SK-N-SH treated with all-trans-retinoic acid at 6 μM for 48 hours (cell line): ENCODE results near the gene RHBDL2.

Experiments
- GLIS3 ChIP-seq: fragments of 250-450 bp; sonication (Bioruptor Pico); IDR thresholded peaks from 2 replicates; pipeline ENCODE4 v1.5.0; 2020; ENCODE audit warnings: mild to moderate bottlenecking, moderate library complexity
- OSR1 ChIP-seq: fragments of 250-450 bp; sonication (Bioruptor Pico); IDR thresholded peaks from 2 replicates; pipeline ENCODE4 v1.8.0; 2022; ENCODE audit warnings: moderate library complexity, mild to moderate bottlenecking, inconsistent platforms
- TCF4 ChIP-seq: fragments of 250-450 bp; sonication (Bioruptor Pico); IDR thresholded peaks from 2 replicates; pipeline ENCODE4 v1.8.0; 2021; ENCODE audit warnings: mild to moderate bottlenecking, moderate library complexity, borderline replicate concordance
- ZC3H10 ChIP-seq: fragments of 250-450 bp; sonication (Bioruptor Pico); IDR thresholded peaks from 2 replicates; pipeline ENCODE4 v1.5.1; 2021; ENCODE audit warnings: mild to moderate bottlenecking, moderate library complexity
- ZFP3 ChIP-seq: fragments of 250-450 bp; sonication (Bioruptor Pico); IDR thresholded peaks from 2 replicates; pipeline ENCODE4 v1.5.0; 2020; ENCODE audit warnings: mild to moderate bottlenecking, moderate library complexity
- ZFP30 ChIP-seq: fragments of 450-650 bp; formaldehyde crosslinking; IDR thresholded peaks from 2 replicates; pipeline ENCODE4 v1.5.0; 2022; ENCODE audit warnings: mild to moderate bottlenecking, moderate library complexity
- ZNF70 ChIP-seq: fragments of 450-650 bp; formaldehyde crosslinking; IDR thresholded peaks from 2 replicates; pipeline ENCODE4 v1.5.0; 2020; ENCODE audit warnings: mild to moderate bottlenecking, moderate library complexity
- TF ChIP-seq, protein P1 (sequence below): fragments of 250-450 bp; sonication (Bioruptor Pico); IDR thresholded peaks from 2 replicates; pipeline ENCODE4 v1.8.0; 2020; ENCODE audit warnings: mild to moderate bottlenecking, moderate library complexity, borderline replicate concordance

DNA sequence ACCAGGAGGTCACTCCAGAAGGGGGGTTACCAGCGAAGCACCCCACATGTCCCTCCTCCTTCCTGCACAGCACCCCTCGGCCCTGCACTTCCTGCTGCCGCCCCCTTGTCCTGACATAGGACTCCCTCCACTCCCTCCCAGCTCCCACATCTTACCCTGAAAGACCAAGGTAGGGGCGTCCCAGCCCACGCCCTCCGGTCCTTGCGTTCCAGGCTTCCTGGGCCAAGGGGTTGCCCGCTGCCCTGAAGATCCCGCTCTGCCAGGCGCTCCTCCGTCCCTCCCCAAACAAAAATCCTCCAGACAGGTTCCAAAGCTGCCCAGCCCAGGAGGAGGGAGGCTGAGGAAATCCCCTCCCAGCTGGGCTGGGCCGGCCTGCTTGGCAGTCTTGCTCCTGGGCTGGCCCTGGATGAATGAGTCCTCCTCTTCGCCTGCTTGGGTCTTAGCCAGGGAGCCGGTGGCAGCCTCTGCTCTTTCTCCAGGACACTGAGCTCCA, at the start of gene RHBDL2:
- TF ChIP-seq ZNF70 (CRISPR knock-in tag), result no peak
- no peak for TF ChIP-seq ZC3H10 (CRISPR knock-in tag)
- no peak for TF ChIP-seq GLIS3 (CRISPR knock-in tag)
- no peak for TF ChIP-seq ZFP3 (CRISPR knock-in tag)
- no peak for TF ChIP-seq ZFP30
- no peak for TF ChIP-seq OSR1 (CRISPR knock-in tag)
- TF ChIP-seq, protein P1, sequence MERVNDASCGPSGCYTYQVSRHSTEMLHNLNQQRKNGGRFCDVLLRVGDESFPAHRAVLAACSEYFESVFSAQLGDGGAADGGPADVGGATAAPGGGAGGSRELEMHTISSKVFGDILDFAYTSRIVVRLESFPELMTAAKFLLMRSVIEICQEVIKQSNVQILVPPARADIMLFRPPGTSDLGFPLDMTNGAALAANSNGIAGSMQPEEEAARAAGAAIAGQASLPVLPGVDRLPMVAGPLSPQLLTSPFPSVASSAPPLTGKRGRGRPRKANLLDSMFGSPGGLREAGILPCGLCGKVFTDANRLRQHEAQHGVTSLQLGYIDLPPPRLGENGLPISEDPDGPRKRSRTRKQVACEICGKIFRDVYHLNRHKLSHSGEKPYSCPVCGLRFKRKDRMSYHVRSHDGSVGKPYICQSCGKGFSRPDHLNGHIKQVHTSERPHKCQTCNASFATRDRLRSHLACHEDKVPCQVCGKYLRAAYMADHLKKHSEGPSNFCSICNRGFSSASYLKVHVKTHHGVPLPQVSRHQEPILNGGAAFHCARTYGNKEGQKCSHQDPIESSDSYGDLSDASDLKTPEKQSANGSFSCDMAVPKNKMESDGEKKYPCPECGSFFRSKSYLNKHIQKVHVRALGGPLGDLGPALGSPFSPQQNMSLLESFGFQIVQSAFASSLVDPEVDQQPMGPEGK (CRISPR knock-in tag), result no peak
- TF ChIP-seq TCF4 (CRISPR knock-in tag), result no peak
